GM20431 (cell line): ENCODE data around the gene GUCY1B1.
"Not testable (repeated sequence)": the region's sequence is repeated elsewhere in the genome, so short reads cannot be mapped to it uniquely, and the experiment has no call there.

Experiments used
- in situ Hi-C: fragments of 300-500 bp; cut with MseI, MboI; formaldehyde crosslinking; loops from one replicate; pipeline ENCODE4 v1.15.0; 2020; ENCODE audit warnings: low sequenced_read_pairs; ENCODE audit not compliant: unreplicated experiment

GUCY1B1 gene

DNA sequence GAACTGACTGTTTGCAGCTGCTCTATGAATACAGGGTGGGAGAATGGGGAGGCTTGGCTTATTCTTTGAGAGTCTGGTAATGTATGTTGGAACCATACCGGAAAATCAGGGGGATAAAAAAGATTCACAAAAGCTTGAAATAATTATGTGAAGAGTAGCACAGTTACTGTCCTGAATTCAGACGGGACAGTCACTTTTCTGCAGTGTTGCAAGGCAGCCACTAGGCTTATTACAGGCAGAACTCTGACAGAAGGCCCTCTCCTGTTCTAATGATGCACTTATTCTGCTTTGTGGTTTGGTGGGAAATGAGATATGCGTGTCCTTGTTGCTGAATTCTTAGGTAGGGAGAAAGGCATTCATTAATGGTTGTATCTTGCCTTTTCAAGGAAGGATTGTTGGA lies 37.2 kb downstream of the GUCY1B1 start:
- in situ Hi-C loops = no loop called here

DNA sequence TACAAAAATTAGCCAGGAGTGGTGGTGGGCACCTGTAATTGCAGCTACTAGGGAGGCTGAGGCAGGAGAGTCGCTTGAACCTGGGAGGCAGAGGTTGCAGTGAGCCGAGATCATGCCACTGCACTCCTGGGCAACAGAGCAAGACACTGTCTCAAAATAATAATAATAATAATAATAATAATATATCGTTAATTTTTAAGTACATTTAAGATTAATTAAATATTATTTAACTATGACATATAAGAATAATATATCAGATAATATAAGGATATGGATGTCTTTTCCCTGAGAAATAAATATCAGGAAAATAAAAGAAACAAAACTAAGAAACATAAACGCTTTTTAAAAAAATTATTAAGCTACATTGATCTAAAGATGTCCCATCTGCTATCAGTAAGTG lies 38.8 kb downstream of the GUCY1B1 start:
- in situ Hi-C loops = not testable (repeated sequence)

DNA sequence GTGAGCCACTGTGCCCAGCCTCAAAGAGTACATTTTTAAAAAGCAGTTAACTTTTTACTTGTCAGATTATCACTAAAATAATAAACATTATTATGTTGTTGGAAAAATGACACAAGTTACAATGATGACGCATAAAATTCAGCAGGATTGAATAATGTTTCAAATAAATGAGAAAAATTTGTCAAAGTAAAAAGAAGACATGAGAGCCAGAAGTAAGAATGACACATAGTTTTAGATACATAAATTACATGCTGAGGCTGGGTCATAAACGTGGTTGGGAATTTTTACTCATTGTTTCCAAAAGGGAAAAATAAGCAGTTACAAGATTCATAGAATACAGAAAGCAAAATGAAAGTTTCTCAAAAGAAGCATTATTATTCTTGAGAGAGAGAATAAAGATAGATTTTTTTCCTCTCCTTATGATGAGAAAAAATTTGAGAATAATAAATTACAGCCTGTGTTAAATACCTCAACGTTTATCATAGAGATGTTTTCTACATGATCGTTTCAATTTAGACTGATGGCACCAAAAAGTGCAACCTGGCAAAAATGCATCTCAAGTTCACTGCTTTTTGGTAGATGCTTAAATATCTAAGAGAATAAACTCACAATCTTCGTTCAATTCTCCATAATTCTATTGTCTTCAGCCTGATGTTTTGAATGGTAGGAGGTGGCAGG lies 40.4 kb downstream of the GUCY1B1 start:
- in situ Hi-C loops = no loop called here

DNA sequence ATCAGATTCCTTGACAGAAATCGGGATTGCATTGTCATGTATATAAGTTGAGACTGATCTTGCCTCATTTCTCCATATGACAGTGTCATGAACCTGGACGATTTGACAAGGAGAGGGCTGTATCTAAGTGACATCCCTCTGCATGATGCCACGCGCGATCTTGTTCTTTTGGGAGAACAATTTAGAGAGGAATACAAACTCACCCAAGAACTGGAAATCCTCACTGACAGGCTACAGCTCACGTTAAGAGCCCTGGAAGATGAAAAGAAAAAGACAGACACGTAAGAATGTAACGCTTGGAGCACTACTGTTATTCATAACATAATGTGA lies 40.9 kb downstream of the GUCY1B1 start:
- in situ Hi-C loops = loop anchor here (10.0 kb wide), 1 partner anchor 145 kb away; no protein-coding TSS in a partner anchor

DNA sequence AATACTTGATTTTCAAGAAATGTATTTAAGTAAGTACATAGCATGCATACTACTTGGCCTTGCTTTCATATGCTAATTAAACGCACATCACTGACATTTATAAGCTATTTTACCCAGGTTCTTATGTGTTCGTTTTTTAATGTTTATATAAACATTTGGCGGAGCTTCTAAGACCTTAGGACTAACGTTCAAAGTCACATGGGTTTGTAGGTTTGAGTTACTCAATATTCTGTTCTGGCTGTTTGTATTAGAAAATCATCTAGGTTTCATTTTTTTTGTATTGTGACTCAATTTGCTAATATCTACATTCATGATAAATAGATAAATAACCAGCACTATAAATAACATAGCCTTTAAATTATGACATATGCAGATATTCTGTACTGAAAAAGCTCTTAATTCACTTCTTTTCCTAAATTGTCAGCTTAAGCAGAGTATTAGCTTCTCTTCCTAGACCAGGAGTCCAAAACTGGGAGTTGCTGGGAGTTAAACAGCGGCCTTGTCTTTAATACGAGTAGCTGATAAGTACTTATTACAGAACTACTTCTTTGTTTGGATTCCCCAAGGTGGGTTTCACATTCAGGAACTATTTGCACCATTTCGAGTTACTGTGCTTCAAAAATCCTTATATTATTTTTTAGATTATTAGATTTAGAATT lies 42.0 kb downstream of the GUCY1B1 start:
- in situ Hi-C loops = loop anchor here (10.0 kb wide), 1 partner anchor 144 kb away; no protein-coding TSS in a partner anchor

DNA sequence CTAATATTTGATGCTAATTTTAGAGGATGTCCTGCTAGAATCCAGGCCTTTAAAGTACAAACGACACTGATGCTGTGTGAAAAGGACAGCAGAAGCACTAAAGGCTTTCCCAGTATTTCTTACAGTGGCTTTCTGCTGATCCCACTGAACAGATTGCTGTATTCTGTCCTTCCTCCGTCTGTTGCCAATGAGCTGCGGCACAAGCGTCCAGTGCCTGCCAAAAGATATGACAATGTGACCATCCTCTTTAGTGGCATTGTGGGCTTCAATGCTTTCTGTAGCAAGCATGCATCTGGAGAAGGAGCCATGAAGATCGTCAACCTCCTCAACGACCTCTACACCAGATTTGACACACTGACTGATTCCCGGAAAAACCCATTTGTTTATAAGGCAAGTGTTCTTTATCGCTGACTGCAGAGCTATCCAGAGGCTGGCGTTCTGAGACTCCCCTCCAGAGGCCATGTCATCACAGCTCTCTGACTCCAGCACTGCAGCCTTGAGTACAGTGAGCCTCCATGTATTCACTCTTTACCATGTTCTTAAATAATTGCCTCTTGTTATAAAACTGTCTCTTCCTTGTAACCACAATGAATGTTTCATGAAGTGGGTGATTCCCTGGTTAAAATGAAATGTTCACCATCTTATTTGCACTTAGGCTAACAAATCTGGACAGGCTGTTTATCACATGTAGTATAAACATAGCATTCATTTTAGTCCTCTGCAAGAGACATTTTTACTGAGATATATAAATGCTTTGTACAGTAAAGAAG lies 43.6 kb downstream of the GUCY1B1 start:
- in situ Hi-C loops = loop anchor here (10.0 kb wide), 1 partner anchor 142 kb away; no protein-coding TSS in a partner anchor

DNA sequence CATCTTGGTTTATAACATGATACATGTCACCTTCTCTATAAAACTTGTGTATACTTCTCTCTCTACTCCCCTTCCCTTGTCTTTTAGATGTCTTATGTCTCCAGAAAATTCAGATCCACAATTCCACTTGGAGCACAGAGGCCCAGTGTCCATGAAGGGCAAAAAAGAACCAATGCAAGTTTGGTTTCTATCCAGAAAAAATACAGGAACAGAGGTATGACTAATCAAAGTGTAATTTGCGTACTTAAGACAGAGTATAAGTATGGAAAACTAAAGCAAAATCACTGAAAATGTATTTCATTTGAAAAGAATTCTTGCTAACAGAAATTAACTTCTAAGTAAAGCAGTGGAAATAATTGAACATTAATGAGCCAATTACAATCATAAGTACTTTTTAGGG lies 46.2 kb downstream of the GUCY1B1 start:
- in situ Hi-C loops = loop anchor here (10.0 kb wide), 1 partner anchor 140 kb away; no protein-coding TSS in a partner anchor

DNA sequence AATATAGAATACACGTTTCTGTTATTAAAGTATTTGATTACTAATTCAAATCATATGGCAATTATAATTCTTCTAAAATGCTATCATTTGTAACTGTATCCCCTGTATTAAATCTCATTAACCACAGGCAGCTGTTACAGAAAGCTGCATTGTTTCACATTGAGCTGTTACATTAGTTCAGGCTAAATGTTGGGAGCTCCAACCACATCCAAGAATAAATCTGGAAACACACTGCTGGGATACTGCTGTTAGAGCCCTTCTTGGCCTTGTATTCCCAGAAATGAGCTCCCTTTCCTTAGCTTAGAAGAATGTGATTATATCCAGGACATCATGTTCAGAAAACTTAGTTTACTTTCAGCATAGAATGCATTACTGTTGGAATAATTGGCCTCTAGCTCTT lies 48.2 kb downstream of the GUCY1B1 start:
- in situ Hi-C loops = loop anchor here (10.0 kb wide), 1 partner anchor 138 kb away; no protein-coding TSS in a partner anchor

DNA sequence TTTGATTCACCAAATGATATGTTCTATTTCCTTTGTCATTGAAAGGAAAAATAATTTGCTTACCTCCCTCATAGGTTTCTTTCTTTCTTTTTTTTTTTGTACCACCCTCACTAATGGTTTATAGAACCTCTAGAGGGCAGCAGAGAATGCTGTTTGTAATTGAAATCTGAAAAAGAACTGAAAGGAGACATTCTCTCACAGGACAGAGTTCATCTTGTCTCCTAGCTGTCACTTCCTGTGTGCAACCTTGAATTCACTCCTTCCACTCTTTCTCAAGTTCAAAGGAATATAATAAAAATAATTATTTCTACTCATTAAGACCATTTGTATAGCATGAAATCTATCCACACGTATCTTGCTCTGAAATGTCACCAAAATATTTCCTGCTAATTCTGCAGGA lies 51.0 kb downstream of the GUCY1B1 start:
- in situ Hi-C loops = loop anchor here (10.0 kb wide), 1 partner anchor 135 kb away; no protein-coding TSS in a partner anchor

DNA sequence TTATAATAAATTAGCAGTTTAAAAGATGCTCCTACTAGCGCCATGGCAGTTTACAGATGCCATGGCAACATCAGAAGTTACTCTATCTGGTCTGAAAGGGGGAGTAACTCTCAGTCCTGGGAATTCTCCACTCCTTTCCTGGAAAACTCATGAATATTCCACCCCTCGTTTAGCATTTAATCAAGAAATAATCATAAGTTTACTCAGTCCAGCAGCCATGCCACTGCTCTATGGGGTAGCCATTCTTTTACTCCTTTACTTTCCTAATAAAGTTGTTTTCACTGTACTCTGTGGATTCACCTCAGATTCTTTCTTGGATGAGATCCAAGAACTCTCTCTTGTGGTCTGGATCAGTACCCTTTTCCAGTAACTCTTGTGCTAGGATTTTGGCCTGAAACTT lies 52.3 kb downstream of the GUCY1B1 start:
- in situ Hi-C loops = no loop called here

DNA sequence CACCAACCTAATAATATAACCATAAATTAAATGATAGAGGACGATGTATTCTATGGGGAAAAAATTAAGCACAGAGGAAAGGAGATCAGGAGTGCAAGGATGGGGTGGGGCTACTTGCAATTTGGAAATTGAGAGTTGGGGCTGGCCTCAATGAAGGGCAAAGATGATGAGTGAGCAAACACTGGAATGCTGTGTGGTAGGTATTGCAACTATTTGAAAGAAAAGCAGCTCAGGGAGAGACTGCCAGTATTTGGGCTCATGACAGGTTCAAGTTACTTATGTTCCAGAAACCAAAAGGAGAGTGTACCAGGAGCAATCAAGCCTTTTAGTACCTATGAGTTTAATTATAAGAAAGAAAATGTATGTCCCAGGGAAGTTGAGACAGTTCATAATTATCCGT lies 59.8 kb downstream of the GUCY1B1 start:
- in situ Hi-C loops = no loop called here

DNA sequence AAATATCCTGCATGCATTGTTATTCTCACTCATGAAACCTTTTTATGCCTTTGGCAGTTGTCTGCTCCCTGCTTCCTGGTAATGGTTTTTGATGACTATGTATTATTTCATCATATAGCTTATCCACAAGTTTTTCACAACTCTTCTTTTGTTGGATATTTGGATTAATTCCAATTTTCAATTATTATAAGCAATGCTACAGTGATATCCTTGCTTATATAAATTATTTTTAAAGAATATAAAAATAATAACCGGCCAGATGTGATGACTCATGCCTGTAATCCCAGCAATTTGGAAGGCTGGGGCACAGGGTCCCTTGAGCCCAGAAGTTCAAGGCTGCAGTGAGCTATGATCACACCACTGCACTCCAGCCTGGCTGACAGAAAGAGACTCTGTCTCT lies 60.2 kb downstream of the GUCY1B1 start:
- in situ Hi-C loops = no loop called here

DNA sequence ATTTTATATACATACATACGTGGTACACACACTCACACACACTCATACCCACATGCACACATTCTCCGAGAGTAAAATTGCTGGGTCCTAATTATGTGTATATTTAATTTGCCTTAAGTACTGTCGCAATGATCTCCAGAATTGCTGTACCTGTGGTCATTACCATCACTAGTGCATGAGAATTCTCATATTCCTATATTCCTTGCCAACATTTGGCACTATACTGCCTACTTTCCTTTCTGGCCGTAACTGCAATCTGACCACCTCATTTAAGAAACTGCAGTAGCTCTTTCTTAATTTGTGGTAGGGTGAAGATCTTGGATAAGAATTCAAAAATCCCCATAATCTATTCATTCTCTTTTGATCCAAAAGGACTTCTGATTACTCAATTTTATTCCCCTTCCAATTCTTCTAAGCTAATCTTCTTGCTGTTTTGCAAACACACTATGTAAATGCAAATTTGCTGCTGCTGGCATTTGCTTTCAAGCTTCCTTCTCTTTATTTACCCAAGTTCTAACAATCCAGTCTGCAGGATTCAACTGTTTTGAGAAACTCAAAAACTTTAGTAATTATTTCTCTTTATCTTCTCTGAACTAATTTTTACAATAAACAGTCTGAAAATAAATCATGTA lies 62.2 kb downstream of the GUCY1B1 start:
- in situ Hi-C loops = no loop called here

DNA sequence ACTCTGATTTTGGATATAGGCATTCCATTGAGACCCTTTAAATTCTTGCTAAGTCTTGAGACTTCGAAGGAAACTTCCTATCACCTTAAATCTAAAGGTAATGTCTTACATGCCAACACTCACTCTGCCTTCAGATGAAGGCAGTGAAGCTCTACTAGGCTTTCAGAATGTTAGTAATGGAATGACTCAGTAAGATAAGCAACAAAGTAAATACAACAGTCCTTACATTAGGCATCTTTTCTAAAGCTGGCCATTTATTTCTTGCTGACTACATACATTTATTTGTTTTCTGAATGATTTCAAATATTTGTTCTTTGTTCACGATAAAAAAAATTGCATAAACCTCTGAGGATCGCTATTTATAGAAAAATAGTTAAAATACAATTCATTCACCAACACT lies 63.8 kb downstream of the GUCY1B1 start:
- in situ Hi-C loops = no loop called here

DNA sequence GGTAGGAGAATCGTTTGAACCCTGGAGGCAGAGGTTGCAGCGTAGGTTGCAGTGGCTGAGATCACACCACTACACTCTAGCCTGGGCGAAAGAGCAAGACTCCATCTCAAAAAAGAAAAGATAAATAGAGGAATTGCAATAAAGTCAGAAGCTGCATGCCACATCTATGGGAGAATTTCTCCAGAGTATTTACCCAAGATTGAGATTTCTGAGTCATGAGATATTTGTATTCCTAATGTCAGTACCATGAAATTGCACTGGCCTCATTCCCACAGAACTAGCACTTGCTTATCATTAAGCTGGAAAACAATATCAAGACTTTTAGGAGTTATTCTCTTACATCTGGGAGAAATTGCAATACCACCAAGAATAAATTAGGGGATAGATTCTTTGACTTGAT lies 69.8 kb downstream of the GUCY1B1 start:
- in situ Hi-C loops = no loop called here

DNA sequence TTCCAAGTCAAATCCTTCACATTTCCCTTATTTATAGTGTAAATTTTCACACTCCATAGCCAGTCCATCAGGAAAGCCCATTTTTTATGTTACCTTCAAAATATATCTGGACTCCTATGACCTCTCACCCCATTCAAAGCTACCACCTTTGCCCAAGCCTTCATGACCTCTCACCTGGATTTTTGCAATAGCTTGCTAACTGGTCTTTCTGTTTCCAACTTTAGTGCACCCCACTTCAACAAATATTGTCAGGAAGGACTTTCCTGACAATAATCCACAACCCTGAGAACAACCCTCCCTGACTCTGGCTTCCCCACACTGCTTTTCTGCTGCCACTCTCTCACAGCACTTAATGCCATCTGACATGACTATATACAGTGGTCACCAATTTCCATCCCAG lies 73.8 kb downstream of the GUCY1B1 start:
- in situ Hi-C loops = no loop called here

DNA sequence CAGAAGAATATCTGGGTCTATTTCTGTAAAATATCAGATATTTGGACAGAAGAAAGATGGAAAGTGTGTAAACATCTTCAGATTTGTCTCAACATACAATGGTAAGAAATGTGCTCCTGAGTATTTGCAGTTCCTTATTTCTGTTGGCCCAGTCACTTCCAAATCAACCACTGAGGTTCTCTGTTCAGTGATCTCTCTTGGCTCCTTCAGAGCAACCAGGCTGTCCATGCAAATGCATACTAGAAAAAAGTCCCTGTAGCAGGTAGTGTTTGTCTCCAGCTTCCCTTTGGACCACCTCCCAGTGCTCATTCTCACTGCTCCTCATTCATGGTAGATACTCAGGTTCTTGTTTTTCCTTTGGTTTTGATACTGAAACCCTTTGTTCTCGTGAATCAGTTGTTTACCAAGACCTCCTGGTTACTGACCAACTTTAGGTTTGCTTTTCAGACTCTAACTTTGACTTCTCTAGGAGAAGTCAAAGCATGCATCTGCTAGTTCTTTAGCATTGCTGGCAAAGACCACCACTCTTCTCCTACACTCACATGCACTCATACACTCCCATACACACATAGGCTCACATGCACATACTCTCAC lies 78.5 kb downstream of the GUCY1B1 start:
- in situ Hi-C loops = no loop called here

DNA sequence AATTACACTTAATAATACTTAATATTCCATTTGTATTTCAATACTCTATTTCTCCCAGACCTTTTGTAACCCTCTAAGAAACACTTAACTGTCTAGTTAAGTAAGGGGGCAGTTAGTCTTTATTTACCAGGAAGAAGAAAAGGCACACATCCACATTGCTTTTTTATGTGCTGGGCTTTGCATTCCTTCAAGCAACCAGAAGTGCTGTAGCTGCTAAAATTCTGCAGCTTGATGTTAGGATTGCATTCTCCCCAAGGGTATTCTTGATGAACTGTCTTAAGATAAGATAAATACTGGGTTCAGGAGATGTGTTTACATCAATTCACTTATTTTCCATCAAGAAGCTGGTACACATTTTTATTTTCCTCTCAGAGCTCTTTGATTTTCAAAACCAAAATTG lies 83.3 kb downstream of the GUCY1B1 start:
- in situ Hi-C loops = no loop called here

DNA sequence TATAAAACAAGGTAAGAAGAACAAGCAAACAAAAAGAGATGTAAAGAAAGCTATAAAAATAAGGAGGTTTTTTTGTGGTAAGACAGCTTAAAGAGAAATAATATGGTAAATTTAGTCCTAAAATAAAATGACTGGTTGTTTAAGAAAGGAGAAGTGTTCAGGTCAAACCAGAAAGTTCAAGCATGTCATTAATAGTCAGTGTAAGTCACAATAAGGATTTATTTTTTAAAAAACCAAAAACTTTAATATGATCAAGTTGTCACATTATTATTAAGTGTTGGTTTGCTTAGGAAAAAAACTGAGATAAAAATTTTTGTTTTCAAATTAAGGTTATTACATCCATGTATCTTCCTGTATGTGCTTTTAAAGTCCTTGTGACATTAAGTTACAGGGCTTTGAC lies 88.1 kb downstream of the GUCY1B1 start:
- in situ Hi-C loops = no loop called here

DNA sequence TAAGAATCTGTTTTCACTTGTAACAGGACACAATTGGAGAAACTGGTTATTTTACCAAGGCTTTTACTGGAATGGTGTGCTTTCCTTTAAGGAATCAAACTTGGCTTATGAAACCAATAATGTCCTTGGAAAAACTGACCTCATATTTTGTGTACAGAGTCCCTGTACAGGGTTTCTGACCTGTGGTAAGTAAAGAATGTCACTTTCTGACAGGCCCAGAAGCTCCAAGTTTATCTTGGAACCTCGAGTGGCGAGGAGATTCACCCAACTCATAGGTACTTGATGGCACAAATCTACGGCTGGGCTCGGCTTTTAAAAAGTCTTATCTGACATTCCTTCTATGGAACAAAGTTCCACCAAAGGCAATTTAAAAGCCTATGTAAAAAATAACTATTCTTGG lies 90.2 kb downstream of the GUCY1B1 start:
- in situ Hi-C loops = no loop called here
